C4-2B (cell line): ENCODE data around the gene OR10H1.

Experiments used
- ZFX ChIP-seq: fragments of 450-650 bp; IDR thresholded peaks from 2 replicates; pipeline ENCODE4 v1.6.1; 2017
- TF ChIP-seq, protein P1 (sequence below): fragments of 450-650 bp; conservative IDR thresholded peaks from 2 replicates; pipeline ENCODE4 v1.5.1; 2017; ENCODE audit warnings: mild to moderate bottlenecking

- TF ChIP-seq, protein P1, sequence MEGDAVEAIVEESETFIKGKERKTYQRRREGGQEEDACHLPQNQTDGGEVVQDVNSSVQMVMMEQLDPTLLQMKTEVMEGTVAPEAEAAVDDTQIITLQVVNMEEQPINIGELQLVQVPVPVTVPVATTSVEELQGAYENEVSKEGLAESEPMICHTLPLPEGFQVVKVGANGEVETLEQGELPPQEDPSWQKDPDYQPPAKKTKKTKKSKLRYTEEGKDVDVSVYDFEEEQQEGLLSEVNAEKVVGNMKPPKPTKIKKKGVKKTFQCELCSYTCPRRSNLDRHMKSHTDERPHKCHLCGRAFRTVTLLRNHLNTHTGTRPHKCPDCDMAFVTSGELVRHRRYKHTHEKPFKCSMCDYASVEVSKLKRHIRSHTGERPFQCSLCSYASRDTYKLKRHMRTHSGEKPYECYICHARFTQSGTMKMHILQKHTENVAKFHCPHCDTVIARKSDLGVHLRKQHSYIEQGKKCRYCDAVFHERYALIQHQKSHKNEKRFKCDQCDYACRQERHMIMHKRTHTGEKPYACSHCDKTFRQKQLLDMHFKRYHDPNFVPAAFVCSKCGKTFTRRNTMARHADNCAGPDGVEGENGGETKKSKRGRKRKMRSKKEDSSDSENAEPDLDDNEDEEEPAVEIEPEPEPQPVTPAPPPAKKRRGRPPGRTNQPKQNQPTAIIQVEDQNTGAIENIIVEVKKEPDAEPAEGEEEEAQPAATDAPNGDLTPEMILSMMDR, result no peak
- no peak for TF ChIP-seq ZFX
Observed at GRCh38 chr19:15779756-15780476, 35.5 kb downstream of the OR10H1 start.
